A673 (cell line): ENCODE data around the gene BCR. TPM values are rescaled to one million over a fixed set of nuclear protein-coding genes. Genes with fewer than 3 reads are reported as not detected.

ENCODE experiments used
- BruUV-seq: library from RNA; stranded (reverse); fragments of 400-500 nt; replicated peaks from 2 replicates; lab custom pipeline; 2021; lab: Mats Ljungman, UMichigan
- CTCF ChIA-PET: fragments of 300-600 bp; sonication (Branson Sonifier 250); formaldehyde crosslinking; loops from one replicate; lab custom pipeline; 2022; ENCODE audit warnings: antibody characterized with exemption; lab: Charles Lee
- POLR2A ChIA-PET: fragments of 300-600 bp; sonication (Branson Sonifier 250); formaldehyde crosslinking; loops from one replicate; lab custom pipeline; 2022; ENCODE audit warnings: antibody characterized with exemption; ENCODE audit not compliant: low non-redundant PET; lab: Charles Lee
- DNase-seq: peaks from one replicate; pipeline ENCODE4 v3.0.0-alpha.2; 2015; ENCODE audit warnings: low spot score
- H3K27ac ChIP-seq: fragments of 200-600 bp; sonication (generic); 2 replicates; pipeline ENCODE4 v1.5.1; 2016; ENCODE audit warnings: mixed run types, low read depth, mild to moderate bottlenecking, mixed read lengths, antibody characterized with exemption, low read length; ENCODE audit not compliant: poor library complexity, severe bottlenecking
- H3K27me3 ChIP-seq: fragments of 200-600 bp; sonication (generic); replicated peaks from 2 replicates; pipeline ENCODE4 v1.6.1; 2017; ENCODE audit warnings: mixed run types, low read depth, mild to moderate bottlenecking, mixed read lengths, antibody characterized with exemption, low read length; ENCODE audit not compliant: insufficient read depth, poor library complexity
- H3K36me3 ChIP-seq: fragments of 200-600 bp; sonication (generic); 2 replicates; pipeline ENCODE4 v1.6.1; 2016; ENCODE audit warnings: mixed run types, mild to moderate bottlenecking, mixed read lengths, antibody characterized with exemption, low read length; ENCODE audit not compliant: insufficient read depth, poor library complexity, severe bottlenecking
- H3K4me1 ChIP-seq: fragments of 200-600 bp; sonication (generic); 2 replicates; pipeline ENCODE4 v1.6.1; 2017; ENCODE audit warnings: mixed run types, mild to moderate bottlenecking, mixed read lengths, antibody characterized with exemption, low read length; ENCODE audit not compliant: insufficient read depth, poor library complexity, severe bottlenecking
- H3K4me3 ChIP-seq: fragments of 200-600 bp; sonication (generic); 2 replicates; pipeline ENCODE4 v1.5.1; 2016; ENCODE audit warnings: low read depth, mixed run types, mild to moderate bottlenecking, mixed read lengths, low read length; ENCODE audit not compliant: poor library complexity, severe bottlenecking
- H3K9me3 ChIP-seq: fragments of 200-600 bp; sonication (generic); 2 replicates; pipeline ENCODE4 v1.6.1; 2016; ENCODE audit warnings: mixed run types, low read depth, mild to moderate bottlenecking, mixed read lengths, antibody characterized with exemption, low read length; ENCODE audit not compliant: poor library complexity, severe bottlenecking
- EZH2 ChIP-seq: fragments of 200-600 bp; sonication (generic); IDR thresholded peaks from 2 replicates; pipeline ENCODE4 v1.6.1; 2017; ENCODE audit warnings: borderline replicate concordance, low read depth, mild to moderate bottlenecking, mixed read lengths, antibody characterized with exemption, low read length; ENCODE audit not compliant: poor library complexity, severe bottlenecking
- intact Hi-C: fragments of 100-400 bp; cut with micrococcal nuclease; formaldehyde crosslinking; loops from one replicate; pipeline ENCODE4 v1.10.0; 2022; ENCODE audit not compliant: unreplicated experiment
- total RNA-seq: library from RNA; stranded (reverse); gene quantifications from 2 replicates; pipeline ENCODE4 v1.2.3, GENCODE V29; 2021
- TF ChIP-seq, protein P1 (sequence below): fragments of 300-800, 200-600 bp; sonication (generic); conservative IDR thresholded peaks from 2 replicates; pipeline ENCODE4 v1.5.1; 2017; ENCODE audit warnings: low read depth, mild to moderate bottlenecking, antibody characterized with exemption, low read length, moderate library complexity, mixed read lengths

BCR gene
- total RNA-seq, 1 experiment from 2014 or later, result 63.1 TPM

DNA sequence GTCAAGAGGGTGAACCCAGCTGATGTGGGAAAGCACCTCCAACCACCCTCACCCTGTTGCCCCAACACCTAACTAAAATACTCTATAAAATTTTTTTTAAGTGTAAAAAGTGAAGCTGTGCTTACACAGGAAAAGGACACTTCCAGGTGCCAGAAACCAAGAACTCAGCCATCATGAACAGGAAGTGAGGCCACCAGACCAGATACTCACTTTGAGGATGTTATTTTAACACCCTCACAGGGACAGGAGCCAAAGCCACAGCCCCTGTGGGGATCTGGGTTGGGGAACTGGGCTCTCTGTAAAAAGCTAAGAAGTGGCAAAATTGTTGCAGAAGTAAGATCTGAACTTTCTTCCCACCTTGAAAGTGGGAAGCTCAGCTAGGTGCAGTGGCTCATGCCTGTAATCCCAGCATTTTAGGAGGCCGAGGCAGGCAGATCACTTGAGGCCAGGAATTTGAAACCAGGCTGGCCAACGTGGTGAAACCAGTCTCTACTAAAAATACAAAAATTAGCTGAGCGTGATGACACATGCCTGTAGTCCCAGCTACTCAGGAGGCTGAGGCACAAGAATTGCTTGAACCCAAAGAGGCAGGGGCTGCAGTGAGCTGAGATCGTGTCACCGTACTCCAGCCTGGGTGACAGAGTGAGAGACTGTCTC is 42.3 kb upstream of the BCR start:
- Histone ChIP-seq H3K27me3 (no peaks in the 10 kb centered on the region), H3K9me3 (no peaks in the 10 kb centered on the region), H3K27ac (no peak overlapping the region), H3K4me3 (no peak overlapping the region), H3K4me1 (no peaks in the 10 kb centered on the region), H3K36me3 (no peaks in the 10 kb centered on the region)
- BruUV-seq, result no TSS peak
- DNase-seq, result no peak
- ChIA-PET CTCF (interaction anchor here (0.6 kb wide), 1 partner anchor 594 kb away, joined by 4 read pairs; no protein-coding TSS in a partner anchor), POLR2A (no interaction called here)
- TF ChIP-seq, protein P1, sequence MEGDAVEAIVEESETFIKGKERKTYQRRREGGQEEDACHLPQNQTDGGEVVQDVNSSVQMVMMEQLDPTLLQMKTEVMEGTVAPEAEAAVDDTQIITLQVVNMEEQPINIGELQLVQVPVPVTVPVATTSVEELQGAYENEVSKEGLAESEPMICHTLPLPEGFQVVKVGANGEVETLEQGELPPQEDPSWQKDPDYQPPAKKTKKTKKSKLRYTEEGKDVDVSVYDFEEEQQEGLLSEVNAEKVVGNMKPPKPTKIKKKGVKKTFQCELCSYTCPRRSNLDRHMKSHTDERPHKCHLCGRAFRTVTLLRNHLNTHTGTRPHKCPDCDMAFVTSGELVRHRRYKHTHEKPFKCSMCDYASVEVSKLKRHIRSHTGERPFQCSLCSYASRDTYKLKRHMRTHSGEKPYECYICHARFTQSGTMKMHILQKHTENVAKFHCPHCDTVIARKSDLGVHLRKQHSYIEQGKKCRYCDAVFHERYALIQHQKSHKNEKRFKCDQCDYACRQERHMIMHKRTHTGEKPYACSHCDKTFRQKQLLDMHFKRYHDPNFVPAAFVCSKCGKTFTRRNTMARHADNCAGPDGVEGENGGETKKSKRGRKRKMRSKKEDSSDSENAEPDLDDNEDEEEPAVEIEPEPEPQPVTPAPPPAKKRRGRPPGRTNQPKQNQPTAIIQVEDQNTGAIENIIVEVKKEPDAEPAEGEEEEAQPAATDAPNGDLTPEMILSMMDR, result no peak
- no peak for TF ChIP-seq EZH2
- intact Hi-C loops, result no loop called here

DNA sequence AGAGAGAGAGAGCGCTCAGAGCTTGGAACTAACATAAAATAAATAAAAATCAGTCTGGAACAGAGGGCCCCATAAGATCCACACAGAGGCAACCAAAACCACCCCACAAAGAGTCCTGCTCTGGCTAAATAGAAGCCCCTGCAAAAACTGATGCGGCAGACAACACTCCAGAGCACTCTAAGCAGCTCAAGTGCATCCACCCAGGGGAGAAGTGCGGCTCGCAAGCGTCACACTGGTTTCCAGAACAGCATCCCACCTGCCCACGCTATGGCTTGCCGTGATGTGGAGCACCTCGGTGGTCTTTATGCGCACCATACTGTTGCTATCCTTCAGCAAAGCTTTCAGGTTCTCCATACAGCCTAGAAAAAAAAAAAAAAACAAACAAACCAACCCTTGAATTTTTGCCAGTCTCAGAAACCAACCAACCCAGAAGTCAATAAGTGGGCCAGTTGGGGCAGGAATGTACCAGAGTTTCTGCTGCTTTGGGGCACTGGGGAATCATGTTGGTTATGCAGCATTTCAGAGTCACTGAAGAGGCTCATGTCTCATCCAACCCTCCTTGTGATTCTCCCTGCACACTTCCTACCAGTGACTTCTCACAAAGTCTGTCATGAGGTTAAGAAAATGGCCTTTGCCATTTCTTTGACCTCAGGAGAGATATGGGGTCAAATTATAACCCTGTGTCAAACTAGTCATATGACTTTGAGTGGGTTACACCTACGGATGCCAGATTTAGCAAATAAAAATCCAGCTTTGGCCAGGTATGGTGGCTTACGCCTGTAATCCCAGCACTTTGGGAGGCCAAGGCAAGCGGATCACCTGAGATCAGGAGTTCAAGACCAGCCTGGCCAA is 41.5 kb upstream of the BCR start:
- no peak overlapping the region for H3K27ac ChIP-seq
- H3K4me3 ChIP-seq, result no peak overlapping the region
- intact Hi-C loops, result no loop called here
- H3K4me1 ChIP-seq, result no peaks in the 10 kb centered on the region
- TF ChIP-seq, protein P1, result no peak
- TF ChIP-seq EZH2, result no peak
- BruUV-seq, result no TSS peak
- no peaks in the 10 kb centered on the region for H3K27me3 ChIP-seq
- no peaks in the 10 kb centered on the region for H3K36me3 ChIP-seq
- no peak for DNase-seq
- no peaks in the 10 kb centered on the region for H3K9me3 ChIP-seq
- CTCF ChIA-PET, result interaction anchor here (0.6 kb wide), 1 partner anchor 593 kb away, joined by 4 read pairs; no protein-coding TSS in a partner anchor
- POLR2A ChIA-PET, result no interaction called here

DNA sequence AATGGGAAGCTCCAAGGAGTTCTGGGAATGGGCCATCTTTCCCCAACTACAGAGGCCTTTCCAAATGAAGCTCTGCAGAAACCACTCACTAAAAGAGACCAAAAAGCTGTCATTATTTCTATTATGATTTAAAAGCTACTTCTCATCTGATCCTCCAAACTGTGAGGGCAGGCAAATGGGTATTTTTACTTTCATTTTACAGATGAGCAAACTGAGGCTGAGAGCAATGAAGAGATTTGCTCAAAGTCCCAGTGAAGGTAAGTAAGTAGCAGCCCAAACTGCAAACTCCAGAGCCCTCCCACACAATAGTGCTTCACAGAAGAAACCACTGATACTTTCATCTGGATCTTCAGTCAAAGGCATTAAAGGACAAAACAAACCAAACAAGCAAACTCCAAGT is 39.9 kb upstream of the BCR start:
- TF ChIP-seq, protein P1, result no peak
- no peak for TF ChIP-seq EZH2
- Histone ChIP-seq H3K4me3 (no peak overlapping the region), H3K9me3 (no peaks in the 10 kb centered on the region), H3K27me3 (no peaks in the 10 kb centered on the region), H3K27ac (no peak overlapping the region), H3K36me3 (no peaks in the 10 kb centered on the region), H3K4me1 (peaks cover 4% of the 10 kb centered on the region)
- CTCF ChIA-PET, result no interaction called here
- POLR2A ChIA-PET, result no interaction called here
- DNase-seq, result no peak
- intact Hi-C loops, result no loop called here
- BruUV-seq, result no TSS peak
